H1 (cell line): Measurements from ENCODE around the gene CSHL1. TPM values are rescaled to one million over a fixed set of nuclear protein-coding genes. Genes with fewer than 3 reads are reported as not detected.
A peak's percentile ranks its signal among the peaks of the same experiment; 100 is the strongest.

Experiments used
- CTCF ChIA-PET: fragments of 300-600 bp; sonication (Branson Sonifier 250); formaldehyde crosslinking; loops from one replicate; lab custom pipeline; 2021; ENCODE audit not compliant: partially characterized antibody; lab: Charles Lee
- POLR2A ChIA-PET: fragments of 300-600 bp; sonication (Branson Sonifier 250); formaldehyde crosslinking; loops from one replicate; lab custom pipeline; 2021; ENCODE audit warnings: inconsistent platforms; ENCODE audit not compliant: partially characterized antibody; lab: Charles Lee
- DNase-seq, 2 experiments: peaks; one replicate each; pipeline versions ENCODE4 v3.0.0 to v3.0.0-alpha.2; 2010 to 2022; ENCODE audit warnings: low spot score in 2 of 2, low read depth in 1 of 2, mixed read lengths in 1 of 2
- FAIRE-seq: peaks from 2 replicates; lab custom pipeline; 2011; peaks lifted over from hg19 to GRCh38; lab: Jason Lieb, UNC
- H2AFZ ChIP-seq: 2 replicates; pipeline ENCODE4 v1.8.1; 2012; ENCODE audit warnings: low read length, inconsistent platforms
- H2AK5ac ChIP-seq: 2 replicates; pipeline ENCODE4 v1.6.1; 2013; ENCODE audit warnings: low read depth, low read length
- H2BK120ac ChIP-seq: replicated peaks from 2 replicates; pipeline ENCODE3; 2013; ENCODE audit warnings: low read depth, low read length, inconsistent platforms
- H2BK12ac ChIP-seq: 2 replicates; pipeline ENCODE4 v1.6.1; 2013; ENCODE audit warnings: low read depth, low read length
- H2BK15ac ChIP-seq: 2 replicates; pipeline ENCODE4 v1.6.1; 2013; ENCODE audit warnings: low read length
- H2BK20ac ChIP-seq: 2 replicates; pipeline ENCODE4 v1.6.1; 2013; ENCODE audit warnings: low read length
- H2BK5ac ChIP-seq: 2 replicates; pipeline ENCODE4 v1.6.1; 2013; ENCODE audit warnings: low read depth, low read length
- H3K14ac ChIP-seq: 2 replicates; pipeline ENCODE4 v1.6.1; 2013; ENCODE audit warnings: inconsistent platforms; ENCODE audit not compliant: insufficient read length
- H3K18ac ChIP-seq: 2 replicates; pipeline ENCODE4 v1.6.1; 2013; ENCODE audit warnings: low read length; ENCODE audit errors: extremely low read depth
- H3K23ac ChIP-seq: 2 replicates; pipeline ENCODE4 v1.6.1; 2013; ENCODE audit warnings: inconsistent platforms; ENCODE audit not compliant: insufficient read length
- H3K23me2 ChIP-seq: 2 replicates; pipeline ENCODE4 v1.6.1; 2013; ENCODE audit warnings: low read depth, low read length
- H3K27ac ChIP-seq: 2 replicates; pipeline ENCODE4 v1.6.1; 2011; ENCODE audit warnings: low read depth, low read length, inconsistent platforms
- H3K27me3 ChIP-seq, 4 experiments: replicated peaks in 1 of 4; 1 replicate in 1 of 4; 2 replicates in 3 of 4; pipeline versions ENCODE4 v1.6.1 to v1.8.1; 2011 to 2013; ENCODE audit warnings: low read length in 3 of 4, mild to moderate bottlenecking in 3 of 4, inconsistent platforms in 2 of 4, mixed read lengths in 2 of 4, moderate library complexity in 1 of 4; ENCODE audit not compliant: control insufficient read depth in 3 of 4, insufficient read depth in 3 of 4; ENCODE audit errors: extremely low read depth in 1 of 4
- H3K36me3 ChIP-seq, 4 experiments: 2 replicates each; pipeline versions ENCODE4 v1.6.1 to v1.8.1; 2011 to 2013; ENCODE audit warnings: mild to moderate bottlenecking in 4 of 4, low read length in 3 of 4, moderate library complexity in 2 of 4, control low read depth in 1 of 4, inconsistent platforms in 1 of 4; ENCODE audit not compliant: insufficient read depth in 4 of 4, control insufficient read depth in 2 of 4
- H3K4ac ChIP-seq: replicated peaks from 2 replicates; pipeline ENCODE3; 2013; ENCODE audit warnings: low read length, low read depth, mixed read lengths, inconsistent platforms; ENCODE audit not compliant: insufficient read length
- H3K4me1 ChIP-seq, 4 experiments: replicated peaks in 1 of 4; 1 replicate in 1 of 4; 2 replicates in 3 of 4; pipeline versions ENCODE4 v1.6.1 to v1.8.1; 2011 to 2013; ENCODE audit warnings: low read length in 3 of 4, inconsistent platforms in 2 of 4, mixed read lengths in 1 of 4; ENCODE audit not compliant: insufficient read depth in 4 of 4, control insufficient read depth in 3 of 4
- H3K4me2 ChIP-seq, 2 experiments: 2 replicates each; pipeline versions ENCODE4 v1.6.1 to v1.8.1; 2011 to 2013; ENCODE audit warnings: low read depth in 2 of 2, low read length in 2 of 2, control low read depth in 1 of 2, inconsistent platforms in 1 of 2, mild to moderate bottlenecking in 1 of 2; ENCODE audit not compliant: insufficient read depth in 1 of 2
- H3K4me3 ChIP-seq, 4 experiments: fragments of 200-600, 300-600 bp in 1 of 4; sonication (generic), shearing (Covaris generic), sonication (Bioruptor Twin) in 1 of 4; 2 replicates each; pipeline versions ENCODE4 v1.5.1 to v1.8.1; 2011 to 2016; ENCODE audit warnings: low read length in 4 of 4, low read depth in 3 of 4, control low read depth in 2 of 4, inconsistent platforms in 2 of 4, mild to moderate bottlenecking in 2 of 4, mixed read lengths in 1 of 4, moderate library complexity in 1 of 4; ENCODE audit not compliant: insufficient read depth in 2 of 4; ENCODE audit errors: extremely low read depth in 1 of 4
- H3K56ac ChIP-seq: replicated peaks from 2 replicates; pipeline ENCODE3; 2013; ENCODE audit warnings: low read depth, mild to moderate bottlenecking, mixed read lengths, low read length, inconsistent platforms; ENCODE audit not compliant: insufficient read length
- H3K79me1 ChIP-seq: 2 replicates; pipeline ENCODE4 v1.6.1; 2013; ENCODE audit warnings: low read depth, low read length, control low read depth
- H3K79me2 ChIP-seq, 2 experiments: 2 replicates each; pipeline versions ENCODE4 v1.6.1 to v1.8.1; 2012 to 2013; ENCODE audit warnings: low read length in 2 of 2, mild to moderate bottlenecking in 2 of 2, inconsistent platforms in 1 of 2; ENCODE audit not compliant: insufficient read depth in 2 of 2, control insufficient read depth in 1 of 2
- H3K9ac ChIP-seq, 4 experiments: replicated peaks in 1 of 4; 1 replicate in 1 of 4; 2 replicates in 3 of 4; pipeline versions ENCODE4 v1.6.1 to v1.8.1; 2011 to 2013; ENCODE audit warnings: low read depth in 3 of 4, low read length in 3 of 4, control low read depth in 2 of 4, mild to moderate bottlenecking in 2 of 4, moderate library complexity in 2 of 4, inconsistent platforms in 1 of 4; ENCODE audit errors: extremely low read depth in 1 of 4
- H3K9me3 ChIP-seq, 2 experiments: 2 replicates each; pipeline versions ENCODE4 v1.6.1 to v1.8.1; 2012 to 2013; ENCODE audit warnings: mild to moderate bottlenecking in 2 of 2, moderate library complexity in 2 of 2, control low read depth in 1 of 2, inconsistent platforms in 1 of 2, low read depth in 1 of 2, low read length in 1 of 2, mixed read lengths in 1 of 2; ENCODE audit not compliant: insufficient read depth in 2 of 2
- H4K20me1 ChIP-seq, 2 experiments: replicated peaks in 1 of 2; 2 replicates each; pipeline versions ENCODE3 to v1.8.1; 2011 to 2013; ENCODE audit warnings: inconsistent platforms in 2 of 2, low read length in 2 of 2, mild to moderate bottlenecking in 1 of 2; ENCODE audit not compliant: insufficient read depth in 2 of 2, control insufficient read depth in 1 of 2
- H4K5ac ChIP-seq: 2 replicates; pipeline ENCODE4 v1.6.1; 2013; ENCODE audit warnings: low read length, low read depth, mixed read lengths, inconsistent platforms; ENCODE audit not compliant: insufficient read length
- H4K8ac ChIP-seq: 2 replicates; pipeline ENCODE4 v1.8.0; 2013; ENCODE audit warnings: mild to moderate bottlenecking, moderate library complexity, low read length, inconsistent platforms; ENCODE audit not compliant: insufficient read depth; ENCODE audit errors: extremely low read depth
- H4K91ac ChIP-seq: replicated peaks from 2 replicates; pipeline ENCODE3; 2013; ENCODE audit warnings: low read length, mixed read lengths, inconsistent platforms; ENCODE audit not compliant: insufficient read length
- ATF3 ChIP-seq: IDR thresholded peaks from 2 replicates; pipeline ENCODE4 v1.6.1; 2011; ENCODE audit warnings: low read depth, mild to moderate bottlenecking, low read length; ENCODE audit not compliant: insufficient read depth
- CHD2 ChIP-seq: IDR thresholded peaks from 2 replicates; pipeline ENCODE4 v1.6.1; 2012; ENCODE audit warnings: low read length, improper control_type of control experiment
- EGR1 ChIP-seq: IDR thresholded peaks from 2 replicates; pipeline ENCODE4 v1.6.1; 2011; ENCODE audit warnings: low read depth, low read length, borderline replicate concordance
- KDM1A ChIP-seq: fragments of 200-600, 300-600 bp; sonication (generic); IDR thresholded peaks from 2 replicates; pipeline ENCODE4 v1.7.1; 2016; ENCODE audit warnings: mild to moderate bottlenecking, low read length, borderline replicate concordance
- KDM4A ChIP-seq: IDR thresholded peaks from one replicate; pipeline ENCODE4 v1.7.1; 2012; ENCODE audit warnings: low read depth, mild to moderate bottlenecking, moderate library complexity, low read length, inconsistent platforms; ENCODE audit not compliant: severe bottlenecking
- NANOG ChIP-seq: IDR thresholded peaks from 2 replicates; pipeline ENCODE4 v1.6.1; 2011; ENCODE audit warnings: low read length, low read depth, mild to moderate bottlenecking, inconsistent platforms; ENCODE audit not compliant: insufficient read depth, poor library complexity, severe bottlenecking
- NRF1 ChIP-seq: IDR thresholded peaks from 2 replicates; pipeline ENCODE4 v1.6.1; 2011; ENCODE audit warnings: mild to moderate bottlenecking, low read depth, low read length, improper control_type of control experiment
- POLR2AphosphoS5 ChIP-seq: IDR thresholded peaks from 2 replicates; pipeline ENCODE4 v1.6.1; 2011; ENCODE audit warnings: low read depth, low read length
- RXRA ChIP-seq: IDR thresholded peaks from 2 replicates; pipeline ENCODE4 v1.6.1; 2011; ENCODE audit warnings: low read depth, mild to moderate bottlenecking, low read length, moderate library complexity; ENCODE audit not compliant: insufficient read depth
- SP2 ChIP-seq: IDR thresholded peaks from 2 replicates; pipeline ENCODE4 v1.6.1; 2012; ENCODE audit warnings: mild to moderate bottlenecking, low read length, inconsistent platforms
- TBP ChIP-seq: IDR thresholded peaks from 2 replicates; pipeline ENCODE4 v1.6.1; 2011; ENCODE audit warnings: low read depth, low read length, improper control_type of control experiment
- TCF12 ChIP-seq: IDR thresholded peaks from 2 replicates; pipeline ENCODE4 v1.6.1; 2011; ENCODE audit warnings: low read depth, mild to moderate bottlenecking, low read length
- WGBS, 2 experiments: shearing (Covaris generic) in 1 of 2; methylation state at CpG; one replicate each; pipeline versions ENCODE4 v1.1.6 to v1.1.7; 2013 to 2015; ENCODE audit warnings: low lambda C conversion rate in 2 of 2, mixed read lengths in 2 of 2, inconsistent platforms in 1 of 2, low coverage in 1 of 2, missing lambda C conversion rate in 1 of 2; ENCODE audit not compliant: insufficient replicate concordance in 2 of 2, insufficient coverage in 1 of 2, insufficient read length in 1 of 2; ENCODE audit errors: extremely low coverage in 1 of 2, missing lambda C conversion rate in 1 of 2; 5-methylcytosine and 5-hydroxymethylcytosine counted together
- polyA plus RNA-seq, 7 experiments: library from polyadenylated mRNA; depleted of rRNA in 3 of 7; stranded (reverse) in 5 of 7; unstranded in 2 of 7; fragments of >200 nt in 5 of 7; fragments of 200-250 nt in 2 of 7; gene quantifications; 1 replicate in 5 of 7; 2 replicates in 1 of 7; 4 replicates in 1 of 7; pipeline versions ENCODE4 v1.2.1 to v1.2.3, GENCODE V29; 2011 to 2013; ENCODE audit warnings: missing spikeins in 2 of 7, mixed read lengths in 2 of 7
- total RNA-seq: library from RNA; stranded (reverse); fragmentation: NEBNext Ultra II Directional; extraction: Animal tissue kit (Norgen Biotek cat#: 25700); gene quantifications from 2 replicates; pipeline ENCODE4 v1.2.1, GENCODE V29; 2021

The CSHL1 gene
- total and polyA plus RNA-seq, 2 of the 8 experiments (the other 6 are each of a cell fraction or from before 2014, with no cell fraction given), result not detected

GRCh38 chr17:63917646-63918045 is 6.6 kb upstream of the CSHL1 start:
- Histone ChIP-seq H4K5ac (no peak overlapping the region), H2AK5ac (no peak overlapping the region), H3K4me3 (peak overlapping the region in 1 of 4 experiments; percentile 39; a peak in 1 of 8 replicates), H3K79me1 (no peaks in the 10 kb centered on the region), H3K4me1 (peaks cover 0 to 5% (median under 1%) of the 10 kb centered on the region in 4 experiments; a peak in 3 of 7 replicates), H2BK20ac (no peak overlapping the region), H2BK120ac (no peak overlapping the region), H3K36me3 (no peaks in the 10 kb centered on the region), H4K8ac (no peak overlapping the region; the same call in 1 of the 2 replicates), H3K79me2 (no peaks in the 10 kb centered on the region), H2BK5ac (no peak overlapping the region), H3K4me2 (peak overlapping the region; percentile 42 to 58; a peak in 2 of 4 replicates), H3K23ac (no peak overlapping the region), H3K18ac (no peak overlapping the region; the same call in 1 of the 2 replicates), H3K56ac (no peak overlapping the region), H3K27me3 (no peaks in the 10 kb centered on the region), H3K9ac (no peak overlapping the region), H3K14ac (no peak overlapping the region), H2AFZ (peak overlapping the region; percentile 89; the same call in 1 of the 2 replicates), H4K91ac (no peak overlapping the region), H4K20me1 (no peaks in the 10 kb centered on the region), H3K23me2 (no peaks in the 10 kb centered on the region; the same call in 1 of the 2 replicates), H2BK15ac (no peak overlapping the region), H3K4ac (no peak overlapping the region), H3K9me3 (no peaks in the 10 kb centered on the region), H2BK12ac (peak overlapping the region; percentile 75; the same call in 1 of the 2 replicates), H3K27ac (no peak overlapping the region)
- FAIRE-seq (no peak), DNase-seq (no peak)
- CTCF ChIA-PET, result interaction anchor here (0.6 to 11.2 kb wide), 32 partner anchors 10 to 370 kb away, joined by 3 to 270 read pairs (median 12); partner anchors contain the start of genes CD79B, GH2 and ICAM2
- POLR2A ChIA-PET, result interaction anchor here (0.8 to 1.6 kb wide), 7 partner anchors 9 to 108 kb away, joined by 3 to 6 read pairs (median 3); no protein-coding TSS in a partner anchor
- whole genome bisulfite sequencing, 2 experiments, result 77% methylated on average over 13 of the region's 13 CpGs; no CpG with 5 or more reads in 1 of the 2 experiments
- TF ChIP-seq POLR2AphosphoS5, result no peak
- TF ChIP-seq CHD2, result no peak
- TF ChIP-seq SP2, result no peak
- no peak for TF ChIP-seq RXRA
- TF ChIP-seq NANOG, result no peak
- TF ChIP-seq NRF1, result no peak
- TF ChIP-seq KDM1A, result no peak
- no peak for TF ChIP-seq EGR1
- TF ChIP-seq KDM4A, result no peak
- TF ChIP-seq ATF3, result no peak
- TF ChIP-seq TCF12, result no peak
- TF ChIP-seq TBP, result no peak
